Gastrocnemius medialis (tissue), 4 donors: Measurements from ENCODE around the gene ASCL3.

Source experiments
- POLR2A ChIP-seq, 2 donors: fragments of 450-650 bp; IDR thresholded peaks; one replicate each; pipeline ENCODE4 v1.6.1; 2017; ENCODE audit warnings: antibody characterized with exemption in 2 of 2, mild to moderate bottlenecking in 2 of 2, moderate library complexity in 2 of 2
- TF ChIP-seq, protein P1 (sequence below), 5 experiments: fragments of 450-650 bp in 3 of 5; fragments of 200-600 bp in 2 of 5; sonication (generic) in 2 of 5; IDR thresholded peaks in 4 of 5; conservative IDR thresholded peaks in 1 of 5; 1 replicate in 4 of 5; 2 replicates in 1 of 5; pipeline ENCODE4 v1.5.1; 2016 to 2019; ENCODE audit warnings: antibody characterized with exemption in 5 of 5, mild to moderate bottlenecking in 3 of 5, moderate library complexity in 3 of 5

DNA sequence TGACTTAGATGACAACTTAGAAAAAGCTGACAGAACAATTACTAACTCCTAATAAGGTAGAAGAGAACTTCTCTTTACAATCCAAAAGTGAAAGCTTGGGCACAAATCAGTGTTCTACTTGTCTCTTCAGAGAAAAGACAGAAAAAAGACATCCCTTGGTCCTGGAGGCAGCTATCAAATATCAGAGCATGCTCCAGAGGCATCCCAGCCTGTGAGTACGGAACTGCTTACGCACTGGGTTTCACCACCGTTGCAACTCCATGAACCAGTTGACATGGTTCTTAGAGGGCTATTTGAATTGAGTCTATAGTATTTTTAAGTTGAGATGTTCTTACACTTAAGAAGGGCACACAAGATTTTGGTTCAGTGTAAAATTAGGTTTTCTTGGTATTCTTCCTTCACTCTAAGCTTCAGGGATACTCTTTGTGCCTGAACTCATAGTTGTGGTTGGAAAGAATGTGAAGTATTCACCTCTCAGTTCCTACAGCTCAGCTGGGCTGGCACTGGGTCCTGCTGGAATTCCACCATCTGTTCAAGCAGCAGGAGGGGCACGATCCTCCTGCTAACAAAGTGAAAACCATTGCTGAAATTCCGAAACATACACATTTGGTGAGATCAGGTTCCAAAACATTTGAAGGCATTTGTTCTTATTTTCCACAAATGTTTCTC lies 25.5 kb downstream of the ASCL3 start:
- TF ChIP-seq, protein P1, sequence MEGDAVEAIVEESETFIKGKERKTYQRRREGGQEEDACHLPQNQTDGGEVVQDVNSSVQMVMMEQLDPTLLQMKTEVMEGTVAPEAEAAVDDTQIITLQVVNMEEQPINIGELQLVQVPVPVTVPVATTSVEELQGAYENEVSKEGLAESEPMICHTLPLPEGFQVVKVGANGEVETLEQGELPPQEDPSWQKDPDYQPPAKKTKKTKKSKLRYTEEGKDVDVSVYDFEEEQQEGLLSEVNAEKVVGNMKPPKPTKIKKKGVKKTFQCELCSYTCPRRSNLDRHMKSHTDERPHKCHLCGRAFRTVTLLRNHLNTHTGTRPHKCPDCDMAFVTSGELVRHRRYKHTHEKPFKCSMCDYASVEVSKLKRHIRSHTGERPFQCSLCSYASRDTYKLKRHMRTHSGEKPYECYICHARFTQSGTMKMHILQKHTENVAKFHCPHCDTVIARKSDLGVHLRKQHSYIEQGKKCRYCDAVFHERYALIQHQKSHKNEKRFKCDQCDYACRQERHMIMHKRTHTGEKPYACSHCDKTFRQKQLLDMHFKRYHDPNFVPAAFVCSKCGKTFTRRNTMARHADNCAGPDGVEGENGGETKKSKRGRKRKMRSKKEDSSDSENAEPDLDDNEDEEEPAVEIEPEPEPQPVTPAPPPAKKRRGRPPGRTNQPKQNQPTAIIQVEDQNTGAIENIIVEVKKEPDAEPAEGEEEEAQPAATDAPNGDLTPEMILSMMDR (IDR thresholded peaks at IDR 0.05 in 4 of 5, conservative IDR thresholded peaks at IDR 0.05 in 1 of 5), result no peak
- TF ChIP-seq POLR2A (IDR thresholded peaks at IDR 0.05), result no peak
